GM12892 (cell line): ENCODE results near the gene REV1.

Experiments used
- POLR2A ChIP-seq: IDR thresholded peaks from 2 replicates; pipeline ENCODE4 v1.6.1; 2011; ENCODE audit warnings: low read depth, low read length, control low read depth
- POLR2AphosphoS5 ChIP-seq: IDR thresholded peaks from 2 replicates; pipeline ENCODE4 v1.6.1; 2011; ENCODE audit warnings: low read depth, low read length, control low read depth
- TAF1 ChIP-seq: IDR thresholded peaks from 2 replicates; pipeline ENCODE4 v1.6.1; 2011; ENCODE audit warnings: low read depth, mild to moderate bottlenecking, control low read depth, low read length, borderline replicate concordance

DNA sequence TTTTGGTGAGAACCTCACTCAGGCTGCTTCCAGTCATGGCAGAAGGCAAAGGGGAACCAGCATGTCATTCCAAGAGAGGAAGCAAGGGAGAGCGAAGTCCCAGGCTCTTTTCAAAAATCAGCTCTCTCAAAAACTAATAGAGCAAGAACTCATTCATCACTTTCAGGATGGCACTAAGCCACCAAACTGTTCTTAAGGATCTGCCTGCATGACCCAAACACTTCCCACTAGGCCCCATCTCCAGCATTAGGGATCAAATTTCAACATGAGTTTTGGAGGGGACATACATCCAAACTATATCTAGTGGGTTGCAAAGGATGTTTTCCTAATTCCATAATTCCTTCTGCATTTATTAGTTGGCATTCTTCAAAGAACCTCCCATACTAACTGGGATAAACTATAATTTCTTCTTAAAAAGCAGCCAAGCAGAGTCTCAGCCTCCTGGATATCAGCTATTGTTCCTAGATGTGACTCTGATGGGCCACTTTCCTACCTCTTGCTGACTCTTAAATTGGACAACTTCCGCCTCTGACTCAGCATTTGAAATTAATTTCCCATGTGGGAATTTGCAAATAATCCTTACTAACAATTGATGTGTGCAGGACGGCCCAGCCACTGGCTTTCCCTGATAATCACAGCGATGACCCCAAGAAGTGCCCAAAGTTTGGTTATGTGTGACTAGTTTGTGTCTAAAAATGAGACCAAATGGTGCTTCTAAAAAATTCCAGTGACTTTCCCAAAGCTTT lies 5.5 kb upstream of the REV1 start:
- TF ChIP-seq POLR2A: no peak
- no peak for TF ChIP-seq TAF1
- no peak for TF ChIP-seq POLR2AphosphoS5
